IMR-90 (cell line): ENCODE results near the gene TTC21A. TPM values are rescaled to one million over a fixed set of nuclear protein-coding genes. Genes with fewer than 3 reads are reported as not detected.

Source experiments
- ATAC-seq: fragments of 200-7000 bp; cut with Tn5 transposase; 2 replicates; pipeline ENCODE4 v1.9.1; 2020; ENCODE audit warnings: low read depth, mild to moderate bottlenecking, moderate library complexity
- BruUV-seq: library from RNA; stranded (reverse); fragments of 400-500 nt; replicated peaks from 2 replicates; lab custom pipeline; 2021; lab: Mats Ljungman, UMichigan
- CTCF ChIA-PET: fragments of 300-600 bp; formaldehyde crosslinking; extraction: SDS; loops from one replicate; lab custom pipeline; 2021; ENCODE audit warnings: antibody characterized with exemption; lab: Yijun Ruan, JAX
- POLR2A ChIA-PET: fragments of 300-600 bp; sonication (Branson Sonifier 250); formaldehyde crosslinking; loops from one replicate; lab custom pipeline; 2022; ENCODE audit warnings: antibody characterized with exemption; ENCODE audit not compliant: unreplicated experiment; lab: Charles Lee
- DNase-seq: peaks from one replicate; pipeline ENCODE4 v3.0.0; 2013
- H2AFZ ChIP-seq: replicated peaks from 2 replicates; pipeline ENCODE3; 2013; ENCODE audit warnings: low read length, mild to moderate bottlenecking; ENCODE audit not compliant: poor library complexity
- H2AK5ac ChIP-seq: 2 replicates; pipeline ENCODE4 v1.6.1; 2013; ENCODE audit warnings: low read depth, low read length, inconsistent platforms
- H2AK9ac ChIP-seq: replicated peaks from 2 replicates; pipeline ENCODE3; 2013; ENCODE audit warnings: mild to moderate bottlenecking, low read depth, low read length, moderate library complexity; ENCODE audit not compliant: poor library complexity
- H2BK120ac ChIP-seq: 2 replicates; pipeline ENCODE4 v1.6.1; 2013; ENCODE audit warnings: low read depth, low read length, inconsistent platforms
- H2BK15ac ChIP-seq: 3 replicates; pipeline ENCODE4 v1.6.1; 2013; ENCODE audit warnings: low read depth, low read length, inconsistent platforms
- H2BK20ac ChIP-seq: 2 replicates; pipeline ENCODE4 v1.6.1; 2013; ENCODE audit warnings: low read depth, mild to moderate bottlenecking, inconsistent platforms, low read length, moderate library complexity
- H2BK5ac ChIP-seq: 2 replicates; pipeline ENCODE4 v1.6.1; 2013; ENCODE audit warnings: mild to moderate bottlenecking, low read depth, low read length, inconsistent platforms; ENCODE audit not compliant: poor library complexity, severe bottlenecking
- H3K14ac ChIP-seq: replicated peaks from 2 replicates; pipeline ENCODE4 v1.6.1; 2013; ENCODE audit warnings: low read depth, low read length, inconsistent platforms
- H3K18ac ChIP-seq: 2 replicates; pipeline ENCODE4 v1.6.1; 2013; ENCODE audit warnings: low read depth, low read length, control low read depth
- H3K23ac ChIP-seq: 2 replicates; pipeline ENCODE4 v1.6.1; 2013; ENCODE audit warnings: low read depth, low read length, inconsistent platforms
- H3K27ac ChIP-seq: 2 replicates; pipeline ENCODE4 v1.5.1; 2013; ENCODE audit warnings: mild to moderate bottlenecking, control low read depth, low read length; ENCODE audit not compliant: insufficient read depth
- H3K27me3 ChIP-seq: 2 replicates; pipeline ENCODE4 v1.6.1; 2013; ENCODE audit warnings: low read length; ENCODE audit not compliant: control insufficient read depth, insufficient read depth
- H3K36me3 ChIP-seq: 2 replicates; pipeline ENCODE4 v1.6.1; 2013; ENCODE audit warnings: low read length, mixed read lengths; ENCODE audit not compliant: control insufficient read depth, insufficient read depth
- H3K4ac ChIP-seq: 2 replicates; pipeline ENCODE4 v1.6.1; 2013; ENCODE audit warnings: low read depth, low read length, inconsistent platforms
- H3K4me1 ChIP-seq: 2 replicates; pipeline ENCODE4 v1.6.1; 2013; ENCODE audit warnings: low read length, mixed read lengths; ENCODE audit not compliant: control insufficient read depth, insufficient read depth
- H3K4me2 ChIP-seq: 2 replicates; pipeline ENCODE4 v1.6.1; 2013; ENCODE audit warnings: low read depth, mild to moderate bottlenecking, control low read depth, low read length, moderate library complexity
- H3K4me3 ChIP-seq: 2 replicates; pipeline ENCODE4 v1.5.1; 2013; ENCODE audit warnings: low read depth, mild to moderate bottlenecking, control low read depth, low read length, moderate library complexity; ENCODE audit not compliant: insufficient read depth
- H3K56ac ChIP-seq: 2 replicates; pipeline ENCODE4 v1.6.1; 2013; ENCODE audit warnings: low read length, inconsistent platforms; ENCODE audit not compliant: insufficient read depth; ENCODE audit errors: extremely low read depth
- H3K79me1 ChIP-seq, 2 experiments: 2 replicates each; pipeline ENCODE4 v1.6.1; 2013; ENCODE audit warnings: low read length in 2 of 2, inconsistent platforms in 1 of 2, low read depth in 1 of 2
- H3K9ac ChIP-seq: 2 replicates; pipeline ENCODE4 v1.6.1; 2013; ENCODE audit warnings: low read depth, low read length, control low read depth
- H3K9me1 ChIP-seq: 2 replicates; pipeline ENCODE4 v1.6.1; 2013; ENCODE audit warnings: low read length, inconsistent platforms; ENCODE audit not compliant: insufficient read depth
- H3K9me3 ChIP-seq: 2 replicates; pipeline ENCODE4 v1.6.1; 2013; ENCODE audit warnings: low read length; ENCODE audit not compliant: control insufficient read depth, insufficient read depth
- H4K20me1 ChIP-seq: 2 replicates; pipeline ENCODE4 v1.6.1; 2013; ENCODE audit warnings: low read length, inconsistent platforms; ENCODE audit not compliant: insufficient read depth
- H4K5ac ChIP-seq: 2 replicates; pipeline ENCODE4 v1.6.1; 2013; ENCODE audit warnings: mild to moderate bottlenecking, low read depth, low read length, control low read depth
- H4K8ac ChIP-seq, 2 experiments: 2 replicates each; pipeline ENCODE4 v1.6.1; 2013; ENCODE audit warnings: low read depth in 2 of 2, low read length in 2 of 2, control low read depth in 1 of 2, inconsistent platforms in 1 of 2
- H4K91ac ChIP-seq: 2 replicates; pipeline ENCODE4 v1.6.1; 2013; ENCODE audit warnings: low read depth, low read length, inconsistent platforms; ENCODE audit not compliant: insufficient read depth
- BHLHE40 ChIP-seq: fragments of 150-350 bp; IDR thresholded peaks from 2 replicates; pipeline ENCODE4 v1.6.1; 2016; ENCODE audit warnings: mild to moderate bottlenecking, low read depth, low read length
- CEBPB ChIP-seq: IDR thresholded peaks from 2 replicates; pipeline ENCODE4 v1.6.1; 2012; ENCODE audit warnings: low read depth, low read length, improper control_type of control experiment
- CHD1 ChIP-seq: IDR thresholded peaks from 2 replicates; pipeline ENCODE4 v1.6.1; 2012; ENCODE audit warnings: low read depth, low read length, improper control_type of control experiment
- CTCF ChIP-seq: conservative IDR thresholded peaks from 2 replicates; pipeline ENCODE4 v1.5.1; 2012; ENCODE audit warnings: mild to moderate bottlenecking, low read depth, low read length, improper control_type of control experiment
- ELK1 ChIP-seq: fragments of 150-350 bp; IDR thresholded peaks from 2 replicates; pipeline ENCODE4 v1.6.1; 2016; ENCODE audit warnings: low read depth, mild to moderate bottlenecking, low read length, moderate library complexity, borderline replicate concordance
- FOS ChIP-seq: fragments of 150-350 bp; IDR thresholded peaks from 2 replicates; pipeline ENCODE4 v1.6.1; 2016; ENCODE audit warnings: low read depth, low read length
- MAFK ChIP-seq: IDR thresholded peaks from 2 replicates; pipeline ENCODE4 v1.6.1; 2012; ENCODE audit warnings: low read depth, low read length, improper control_type of control experiment
- MAZ ChIP-seq: IDR thresholded peaks from 2 replicates; pipeline ENCODE4 v1.6.1; 2012; ENCODE audit warnings: low read depth, mild to moderate bottlenecking, low read length, improper control_type of control experiment, moderate library complexity, borderline replicate concordance
- MXI1 ChIP-seq: IDR thresholded peaks from 2 replicates; pipeline ENCODE4 v1.6.1; 2012; ENCODE audit warnings: low read depth, mild to moderate bottlenecking, low read length, moderate library complexity, borderline replicate concordance
- NFE2L2 ChIP-seq: fragments of 150-350 bp; IDR thresholded peaks from 2 replicates; pipeline ENCODE4 v1.6.1; 2016; ENCODE audit warnings: low read depth, mild to moderate bottlenecking, low read length
- POLR2A ChIP-seq: IDR thresholded peaks from 2 replicates; pipeline ENCODE4 v1.6.1; 2012; ENCODE audit warnings: mild to moderate bottlenecking, low read depth, low read length
- RAD21 ChIP-seq: IDR thresholded peaks from 2 replicates; pipeline ENCODE4 v1.6.1; 2012; ENCODE audit warnings: low read length, improper control_type of control experiment
- RCOR1 ChIP-seq: IDR thresholded peaks from 2 replicates; pipeline ENCODE4 v1.6.1; 2012; ENCODE audit warnings: mild to moderate bottlenecking, low read length, improper control_type of control experiment; ENCODE audit not compliant: insufficient replicate concordance
- RFX5 ChIP-seq: IDR thresholded peaks from 2 replicates; pipeline ENCODE4 v1.8.0; 2012; ENCODE audit warnings: low read depth, mild to moderate bottlenecking, low read length, moderate library complexity
- SMC3 ChIP-seq: fragments of 150-350 bp; IDR thresholded peaks from 2 replicates; pipeline ENCODE4 v1.6.1; 2016; ENCODE audit warnings: low read depth, mild to moderate bottlenecking, antibody characterized with exemption, low read length, moderate library complexity
- USF2 ChIP-seq: fragments of 150-350 bp; IDR thresholded peaks from 2 replicates; pipeline ENCODE4 v1.6.1; 2017; ENCODE audit warnings: mild to moderate bottlenecking, antibody characterized with exemption, low read length, low read depth
- WGBS, 2 experiments: methylation state at CpG; one replicate each; pipeline versions ENCODE4 v1.1.5 to v1.1.7; 2013; ENCODE audit warnings: missing lambda C conversion rate in 2 of 2; ENCODE audit not compliant: insufficient read length in 1 of 2; ENCODE audit errors: extremely low coverage in 2 of 2; 5-methylcytosine and 5-hydroxymethylcytosine counted together
- dilution Hi-C: fragments of 300-500 bp; cut with HindIII; formaldehyde crosslinking; loops from one replicate; pipeline ENCODE4 v1.14.3; 2018; ENCODE audit warnings: low sequenced_read_pairs; ENCODE audit not compliant: unreplicated experiment
- in situ Hi-C: fragments of 300-500 bp; cut with MboI; formaldehyde crosslinking; loops from 3 replicates; pipeline ENCODE4 v1.14.3; 2019; ENCODE audit warnings: low sequenced_read_pairs, inconsistent platforms, mixed read lengths
- intact Hi-C: fragments of 100-400 bp; cut with micrococcal nuclease; formaldehyde crosslinking; loops from 2 replicates; pipeline ENCODE4 v1.10.0; 2022
- polyA plus RNA-seq, 3 experiments: library from polyadenylated mRNA; depleted of rRNA; stranded (reverse); fragments of >200 nt; gene quantifications; 2 replicates each; pipeline ENCODE4 v1.2.3, GENCODE V29; 2012; ENCODE audit warnings: low replicate concordance in 1 of 3
- total RNA-seq: library from RNA; depleted of rRNA; stranded (reverse); fragments of >200 nt; gene quantifications from 2 replicates; pipeline ENCODE4 v1.2.3, GENCODE V29; 2012

TTC21A gene
- total and polyA plus RNA-seq, 2 of the 4 experiments (the other 2 are of a cell fraction), result 0.90 to 1.8 TPM

GRCh38 chr3:39170461-39170860 lies 63.0 kb downstream of the TTC21A start:
- WGBS, 2 experiments, result no CpG with 5 or more reads among the region's 4 CpGs
- CTCF ChIA-PET, result no interaction called here

More at GRCh38 chr3:39170461-39170860, 63.0 kb downstream of the TTC21A start:
- no peak overlapping the region for H2BK20ac ChIP-seq
- H2AFZ ChIP-seq, result no peak overlapping the region
- peaks cover 5% of the 10 kb centered on the region for H3K9me1 ChIP-seq
- no peak overlapping the region for H3K18ac ChIP-seq
- H2BK15ac ChIP-seq, result no peak overlapping the region
- no peak overlapping the region for H2BK120ac ChIP-seq
- no peaks in the 10 kb centered on the region; a peak in 1 of 4 replicates for H3K79me1 ChIP-seq
- dilution Hi-C loops (no loop called here), in situ Hi-C loops (no loop called here), intact Hi-C loops (no loop called here)
- peaks cover 5% of the 10 kb centered on the region for H3K4me1 ChIP-seq
- no peak overlapping the region for H3K4me3 ChIP-seq
- no peak overlapping the region for H4K8ac ChIP-seq
- H3K27me3 ChIP-seq, result no peaks in the 10 kb centered on the region; the same call in 1 of the 2 replicates
- H3K36me3 ChIP-seq, result no peaks in the 10 kb centered on the region
- H4K91ac ChIP-seq, result no peak overlapping the region
- H3K56ac ChIP-seq, result no peak overlapping the region
- no peak overlapping the region for H2AK5ac ChIP-seq
- no peak for ATAC-seq
- no peak overlapping the region for H3K14ac ChIP-seq
- no peak overlapping the region for H2BK5ac ChIP-seq
- DNase-seq, result no peak
- no peaks in the 10 kb centered on the region for H3K9me3 ChIP-seq
- BruUV-seq, result no TSS peak
- H4K5ac ChIP-seq, result no peak overlapping the region
- no peak overlapping the region for H3K23ac ChIP-seq
- H2AK9ac ChIP-seq, result no peak overlapping the region
- POLR2A ChIA-PET, result no interaction called here
- H3K9ac ChIP-seq, result no peak overlapping the region
- TF ChIP-seq ELK1, result no peak
- no peak for TF ChIP-seq MAZ
- no peak for TF ChIP-seq CEBPB
- TF ChIP-seq SMC3, result no peak
- no peak for TF ChIP-seq NFE2L2
- no peak for TF ChIP-seq CHD1
- no peak for TF ChIP-seq FOS
- TF ChIP-seq MAFK, result no peak
- TF ChIP-seq USF2, result no peak
- no peak for TF ChIP-seq POLR2A
- TF ChIP-seq RFX5, result no peak
- no peak for TF ChIP-seq MXI1
- no peak for TF ChIP-seq BHLHE40
- TF ChIP-seq CTCF, result no peak
- TF ChIP-seq RCOR1, result no peak
- TF ChIP-seq RAD21, result no peak
- no peaks in the 10 kb centered on the region for H4K20me1 ChIP-seq
- no peak overlapping the region for H3K4me2 ChIP-seq
- no peak overlapping the region for H3K27ac ChIP-seq
- no peak overlapping the region for H3K4ac ChIP-seq
